Liver (tissue), 9 donors: ENCODE measurements around the gene SIGLEC6. TPM values are rescaled to one million over a fixed set of nuclear protein-coding genes. Genes with fewer than 3 reads are reported as not detected.

Experiments used
- DNase-seq: peaks from one replicate; pipeline ENCODE4 v3.0.0-alpha.2; 2017; ENCODE audit warnings: low spot score
- H3K27ac ChIP-seq, 2 donors: one replicate each; pipeline ENCODE4 v1.7.0; 2013; ENCODE audit warnings: inconsistent platforms in 2 of 2, low read length in 2 of 2, control low read depth in 1 of 2, low read depth in 1 of 2, mild to moderate bottlenecking in 1 of 2
- H3K27me3 ChIP-seq, 4 donors: one replicate each; pipeline versions ENCODE4 v1.6.1 to v1.7.0; 2013; ENCODE audit warnings: low read length in 3 of 4, inconsistent platforms in 1 of 4, mild to moderate bottlenecking in 1 of 4, moderate library complexity in 1 of 4; ENCODE audit not compliant: control insufficient read depth in 4 of 4, insufficient read depth in 4 of 4
- H3K36me3 ChIP-seq, 4 donors: one replicate each; pipeline versions ENCODE4 v1.6.1 to v1.7.0; 2013; ENCODE audit warnings: low read length in 3 of 4, mild to moderate bottlenecking in 3 of 4, low read depth in 1 of 4, moderate library complexity in 1 of 4; ENCODE audit not compliant: control insufficient read depth in 4 of 4, insufficient read depth in 3 of 4
- H3K4me1 ChIP-seq, 4 donors: one replicate each; pipeline versions ENCODE4 v1.6.1 to v1.7.0; 2013; ENCODE audit warnings: low read length in 3 of 4, mild to moderate bottlenecking in 3 of 4, moderate library complexity in 1 of 4; ENCODE audit not compliant: control insufficient read depth in 4 of 4, insufficient read depth in 4 of 4
- H3K4me3 ChIP-seq, 3 donors: one replicate each; pipeline versions ENCODE4 v1.6.1 to v1.7.0; 2013; ENCODE audit warnings: low read length in 3 of 3, control low read depth in 1 of 3, low read depth in 1 of 3, mild to moderate bottlenecking in 1 of 3
- H3K9ac ChIP-seq, 2 donors: one replicate each; pipeline ENCODE4 v1.7.0; 2013; ENCODE audit warnings: low read length in 2 of 2, mild to moderate bottlenecking in 2 of 2, moderate library complexity in 2 of 2, control low read depth in 1 of 2, low read depth in 1 of 2
- H3K9me3 ChIP-seq, 4 donors: one replicate each; pipeline versions ENCODE4 v1.6.1 to v1.7.0; 2013; ENCODE audit warnings: low read length in 3 of 4; ENCODE audit not compliant: control insufficient read depth in 4 of 4
- EGR1 ChIP-seq, 2 donors: IDR thresholded peaks; 2 replicates each; pipeline ENCODE4 v1.6.1; 2016 to 2018; ENCODE audit warnings: antibody characterized with exemption in 2 of 2, low read depth in 2 of 2
- FOXA1 ChIP-seq: IDR thresholded peaks from 2 replicates; pipeline ENCODE4 v1.6.1; 2016; ENCODE audit warnings: antibody characterized with exemption
- FOXA2 ChIP-seq: IDR thresholded peaks from 2 replicates; pipeline ENCODE4 v1.6.1; 2016; ENCODE audit warnings: antibody characterized with exemption
- GABPA ChIP-seq, 2 donors: IDR thresholded peaks in 1 of 2; conservative IDR thresholded peaks in 1 of 2; 2 replicates each; pipeline ENCODE4 v1.6.1; 2016; ENCODE audit warnings: antibody characterized with exemption in 2 of 2, mild to moderate bottlenecking in 1 of 2, moderate library complexity in 1 of 2
- HNF4G ChIP-seq: IDR thresholded peaks from 2 replicates; pipeline ENCODE4 v1.6.1; 2016; ENCODE audit warnings: antibody characterized with exemption
- JUND ChIP-seq, 2 donors: IDR thresholded peaks; 2 replicates each; pipeline ENCODE4 v1.6.1; 2016; ENCODE audit warnings: antibody characterized with exemption in 2 of 2
- MAX ChIP-seq: IDR thresholded peaks from 2 replicates; pipeline ENCODE4 v1.6.1; 2016; ENCODE audit warnings: antibody characterized with exemption
- NR2F2 ChIP-seq: IDR thresholded peaks from 2 replicates; pipeline ENCODE4 v1.6.1; 2016; ENCODE audit warnings: antibody characterized with exemption
- REST ChIP-seq: IDR thresholded peaks from 2 replicates; pipeline ENCODE4 v1.6.1; 2016; ENCODE audit warnings: antibody characterized with exemption, mild to moderate bottlenecking
- RXRA ChIP-seq, 2 donors: IDR thresholded peaks; 2 replicates each; pipeline ENCODE4 v1.6.1; 2017 to 2018; ENCODE audit warnings: antibody characterized with exemption in 2 of 2, mild to moderate bottlenecking in 1 of 2
- YY1 ChIP-seq: IDR thresholded peaks from 2 replicates; pipeline ENCODE4 v1.6.1; 2016; ENCODE audit warnings: antibody characterized with exemption, mild to moderate bottlenecking
- WGBS: extraction: QIAGEN DNeasy Blood & Tissue Kit; methylation state at CpG from one replicate; pipeline ENCODE4 v1.1.7; 2013; 5-methylcytosine and 5-hydroxymethylcytosine counted together
- polyA plus RNA-seq, 2 donors: library from polyadenylated mRNA; stranded (reverse) in 1 of 2; unstranded in 1 of 2; fragments of 200-250 nt in 1 of 2; fragments of >200 nt in 1 of 2; fragmentation: Nextera tagmentation in 1 of 2; extraction: Ambion mirVana in 1 of 2; gene quantifications; one replicate each; pipeline versions ENCODE4 v1.2.1 to v1.2.3, GENCODE V29; 2013 to 2015
- total RNA-seq, 2 donors: library from RNA; depleted of rRNA; stranded (reverse); fragments of >200 nt; gene quantifications; one replicate each; pipeline ENCODE4 v1.2.3, GENCODE V29; 2014
- TF ChIP-seq, protein P1 (sequence below): IDR thresholded peaks from 2 replicates; pipeline ENCODE4 v1.6.1; 2016; ENCODE audit warnings: antibody characterized with exemption
- donor health status: healthy.
- donor health status: healthy.
- donor health status: healthy.
- donor health status: healthy.
- donor health status: healthy.

Gene SIGLEC6
- total and polyA plus RNA-seq, 4 donors: 0.08 to 0.47 (median 0.08) TPM; not detected in 1

DNA sequence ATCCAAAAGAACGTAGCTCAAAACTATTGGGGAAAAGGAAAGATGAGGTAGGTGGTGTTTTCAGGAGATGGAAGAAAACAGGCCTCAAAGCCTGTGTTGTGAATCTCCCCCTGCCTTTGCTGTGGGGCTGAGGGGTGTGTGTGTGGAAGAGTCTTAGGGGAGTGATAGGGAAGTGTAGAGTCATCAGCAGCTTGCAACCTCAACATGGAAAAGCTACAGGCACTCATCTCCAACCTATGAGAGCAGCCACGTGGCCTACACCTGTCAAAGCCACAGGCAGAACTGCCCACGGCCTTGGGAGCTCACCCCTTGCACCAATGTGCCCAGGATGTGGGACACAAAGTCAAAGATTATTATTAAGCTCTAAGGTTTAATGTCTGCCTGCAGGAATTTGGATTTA lies 25.6 kb downstream of the SIGLEC6 start:
- Histone ChIP-seq H3K9ac (no peak overlapping the region), H3K27ac (no peak overlapping the region), H3K4me1 (no peaks in the 10 kb centered on the region), H3K27me3 (peaks cover 0 to 2% (median 0%) of the 10 kb centered on the region in 4 donors), H3K4me3 (no peak overlapping the region), H3K9me3 (peaks cover 0 to 3% (median 0%) of the 10 kb centered on the region in 4 donors), H3K36me3 (no peaks in the 10 kb centered on the region)
- DNase-seq: no peak
- WGBS: 39% methylated on average over 3 of the region's 3 CpGs
- TF ChIP-seq FOXA2: no peak
- TF ChIP-seq MAX: no peak
- no peak for TF ChIP-seq NR2F2
- no peak for TF ChIP-seq RXRA (IDR thresholded peaks at IDR 0.05)
- no peak for TF ChIP-seq REST
- no peak for TF ChIP-seq EGR1 (IDR thresholded peaks at IDR 0.05; ENCODE audit: low read depth in 2 of 2)
- no peak for TF ChIP-seq YY1

GRCh38 chr19:51503896-51504295 lies 27.6 kb downstream of the SIGLEC6 start:
- TF ChIP-seq JUND (IDR thresholded peaks at IDR 0.05) (no peak), GABPA (IDR thresholded peaks at IDR 0.05 in 1 of 2, conservative IDR thresholded peaks at IDR 0.05 in 1 of 2) (no peak), EGR1 (IDR thresholded peaks at IDR 0.05; ENCODE audit: low read depth in 2 of 2) (no peak)
- TF ChIP-seq, protein P1, sequence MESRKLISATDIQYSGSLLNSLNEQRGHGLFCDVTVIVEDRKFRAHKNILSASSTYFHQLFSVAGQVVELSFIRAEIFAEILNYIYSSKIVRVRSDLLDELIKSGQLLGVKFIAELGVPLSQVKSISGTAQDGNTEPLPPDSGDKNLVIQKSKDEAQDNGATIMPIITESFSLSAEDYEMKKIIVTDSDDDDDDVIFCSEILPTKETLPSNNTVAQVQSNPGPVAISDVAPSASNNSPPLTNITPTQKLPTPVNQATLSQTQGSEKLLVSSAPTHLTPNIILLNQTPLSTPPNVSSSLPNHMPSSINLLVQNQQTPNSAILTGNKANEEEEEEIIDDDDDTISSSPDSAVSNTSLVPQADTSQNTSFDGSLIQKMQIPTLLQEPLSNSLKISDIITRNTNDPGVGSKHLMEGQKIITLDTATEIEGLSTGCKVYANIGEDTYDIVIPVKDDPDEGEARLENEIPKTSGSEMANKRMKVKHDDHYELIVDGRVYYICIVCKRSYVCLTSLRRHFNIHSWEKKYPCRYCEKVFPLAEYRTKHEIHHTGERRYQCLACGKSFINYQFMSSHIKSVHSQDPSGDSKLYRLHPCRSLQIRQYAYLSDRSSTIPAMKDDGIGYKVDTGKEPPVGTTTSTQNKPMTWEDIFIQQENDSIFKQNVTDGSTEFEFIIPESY: no peak
- H3K4me3 ChIP-seq: no peak overlapping the region
- H3K27me3 ChIP-seq: peaks cover 0 to 3% (median 0%) of the 10 kb centered on the region in 4 donors
- WGBS: 43% methylated on average over 3 of the region's 3 CpGs
- no peak overlapping the region for H3K9ac ChIP-seq
- no peaks in the 10 kb centered on the region for H3K4me1 ChIP-seq
- H3K36me3 ChIP-seq: no peaks in the 10 kb centered on the region
- H3K27ac ChIP-seq: no peak overlapping the region
- no peak for DNase-seq
- H3K9me3 ChIP-seq: peaks cover 0 to 3% (median 0%) of the 10 kb centered on the region in 4 donors

- H3K27ac ChIP-seq: no peak overlapping the region
- H3K4me1 ChIP-seq: no peaks in the 10 kb centered on the region
- peaks cover 0 to 3% (median 0%) of the 10 kb centered on the region in 4 donors for H3K27me3 ChIP-seq
- WGBS: 71% methylated on average over 5 of the region's 5 CpGs
- H3K4me3 ChIP-seq: no peak overlapping the region
- no peak overlapping the region for H3K9ac ChIP-seq
- TF ChIP-seq, protein P1: no peak
- TF ChIP-seq FOXA1 (no peak), HNF4G (no peak)
- H3K9me3 ChIP-seq: peaks cover 0 to 3% (median 0%) of the 10 kb centered on the region in 4 donors
- DNase-seq: no peak
- no peaks in the 10 kb centered on the region for H3K36me3 ChIP-seq
Measured at GRCh38 chr19:51503286-51503817, 28.1 kb downstream of the SIGLEC6 start.
